ENCODE measurements around the gene COASY. TPM values are rescaled to one million over a fixed set of nuclear protein-coding genes. Genes with fewer than 3 reads are reported as not detected.

COASY gene
- total and polyA plus RNA-seq, 2 experiments from 2014 or later, result 60.1 to 72.1 TPM

- H2AFZ ChIP-seq, result no peak overlapping the region
- no peaks in the 10 kb centered on the region for H3K9me3 Mint-ChIP-seq
- no peaks in the 10 kb centered on the region for H4K20me1 ChIP-seq (replicated peaks; ENCODE audit: insufficient read depth)
- peaks cover 16% of the 10 kb centered on the region for H3K4me1 ChIP-seq (ENCODE audit: insufficient read depth)
- H3K27ac Mint-ChIP-seq, result peak overlapping the region; percentile 94
- peak overlapping the region; percentile 60 for H3K27ac ChIP-seq (ENCODE audit: low read depth)
- ATAC-seq (peak; percentile 8), DNase-seq (ENCODE audit: low spot score) (peak; percentile 49)
- peak overlapping the region; percentile 84 for H3K4me3 ChIP-seq
- TF ChIP-seq ZNF462 (CRISPR knock-in tag; IDR thresholded peaks at IDR 0.05) (no peak), ZNF331 (CRISPR knock-in tag; IDR thresholded peaks at IDR 0.05; ENCODE audit: low read depth) (no peak), POLR2AphosphoS5 (IDR thresholded peaks at IDR 0.05; ENCODE audit: low read depth) (no peak), EZH2 (IDR thresholded peaks at IDR 0.05; ENCODE audit: low read depth, unreplicated experiment) (no peak), CTCF (conservative IDR thresholded peaks at IDR 0.05; ENCODE audit: low read depth in 2 of 2) (no peak), ETS1 (IDR thresholded peaks at IDR 0.05) (no peak), STAT1 (IDR thresholded peaks at IDR 0.05; ENCODE audit: unreplicated experiment) (no peak), NANOG (IDR thresholded peaks at IDR 0.05; ENCODE audit: borderline replicate concordance) (no peak)
- no peaks in the 10 kb centered on the region for H3K9me2 ChIP-seq (ENCODE audit: insufficient read depth)
- H3K4me3 Mint-ChIP-seq, result peak overlapping the region; percentile 96
- peaks cover 21% of the 10 kb centered on the region for H3K4me1 Mint-ChIP-seq
- no peaks in the 10 kb centered on the region for H3K36me3 ChIP-seq (ENCODE audit: insufficient read depth)
- H3K27me3 ChIP-seq (ENCODE audit: insufficient read depth), result no peaks in the 10 kb centered on the region
- H3K79me2 ChIP-seq (replicated peaks; ENCODE audit: insufficient read depth), result peaks cover 20% of the 10 kb centered on the region
- peaks cover 28% of the 10 kb centered on the region for H3K36me3 Mint-ChIP-seq (ENCODE audit: low read depth)
- peaks cover 14% of the 10 kb centered on the region for H3K27me3 Mint-ChIP-seq (ENCODE audit: insufficient read depth, low read depth, poor library complexity)
- H3F3A ChIP-seq (replicated peaks; ENCODE audit: low read depth), result peaks cover 24% of the 10 kb centered on the region
- H3K4me2 ChIP-seq, result peak overlapping the region; percentile 81
These were observed 617 bp downstream of the COASY start for GRCh38 chr17:42562388-42563142.

Measured in GM23338 (cell line).